ENCODE data around the gene SNX1.

DNA sequence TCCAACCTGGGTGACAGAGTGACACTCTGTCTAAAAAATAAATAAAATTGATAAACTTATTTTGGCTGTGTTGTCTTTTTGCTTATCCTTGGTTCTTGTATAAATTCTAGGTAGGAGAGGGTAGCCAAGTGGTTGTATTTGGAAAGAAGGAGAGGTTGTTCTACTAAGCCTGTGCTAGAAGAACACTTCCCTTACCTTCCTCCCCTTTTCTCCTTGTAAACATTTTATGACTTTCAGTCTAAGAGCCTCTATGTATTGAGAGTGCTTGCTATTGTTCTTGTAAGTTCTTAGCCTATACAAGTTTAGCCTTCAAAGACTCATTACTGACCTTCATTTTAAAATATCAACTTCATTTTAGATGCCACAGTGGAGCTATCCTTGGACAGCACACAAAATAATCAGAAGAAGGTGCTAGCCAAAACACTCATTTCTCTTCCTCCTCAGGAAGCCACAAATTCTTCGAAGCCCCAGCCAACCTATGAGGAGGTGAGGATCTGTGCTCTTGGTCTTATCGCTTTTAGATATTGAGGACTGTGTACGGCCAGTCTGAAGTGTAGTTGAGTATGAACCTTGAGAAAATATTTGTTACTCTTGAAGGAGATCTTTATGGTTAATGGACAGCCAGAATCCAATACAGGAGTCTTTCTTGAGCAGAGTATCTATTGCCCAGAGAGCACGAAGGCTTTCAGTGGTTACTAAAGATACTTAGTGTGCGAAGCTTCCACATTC lies 22.1 kb downstream of the SNX1 start:
- TF ChIP-seq POLR2A (IDR thresholded peaks at IDR 0.05) (no peak), CTCF (IDR thresholded peaks at IDR 0.05) (no peak)
